ENCODE measurements around the gene PORCN. TPM values are rescaled to one million over a fixed set of nuclear protein-coding genes. Genes with fewer than 3 reads are reported as not detected.

The PORCN gene
- total RNA-seq, 1 experiment from 2014 or later = 12.9 TPM

DNA sequence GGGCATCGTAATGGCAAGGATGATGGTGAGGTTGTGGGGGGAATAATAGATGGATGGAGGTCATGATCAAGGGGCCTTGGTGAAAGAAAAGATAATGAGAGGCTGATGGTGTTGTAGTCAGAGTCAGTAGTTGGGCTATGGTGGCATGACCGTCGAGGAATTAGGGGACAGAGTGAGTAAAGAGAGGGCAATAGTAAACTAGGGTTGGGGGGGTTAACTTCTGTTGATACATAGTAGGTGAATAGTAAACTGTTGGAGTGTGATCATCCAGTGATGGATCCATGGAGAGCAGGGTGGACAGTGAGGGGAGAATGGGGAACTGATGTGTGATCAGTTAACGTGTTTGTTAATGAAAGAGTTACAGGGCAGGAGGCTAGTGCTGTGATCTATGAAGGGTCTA lies 31.9 kb upstream of the PORCN start:
- Histone ChIP-seq H3K9ac (ENCODE audit: low read length) (peak overlapping the region; percentile 97), H4K20me1 (ENCODE audit: insufficient read depth) (no peaks in the 10 kb centered on the region), H3K27me3 (ENCODE audit: insufficient read depth, low read length) (no peaks in the 10 kb centered on the region), H3K36me3 (ENCODE audit: control insufficient read depth in 1 of 2, insufficient read depth in 2 of 2, low read length in 2 of 2) (peaks cover 2 to 5% of the 10 kb centered on the region in 2 experiments; a peak in 2 of 4 replicates), H3K4me3 (replicated peaks in 1 of 2; ENCODE audit: low read depth in 1 of 2, low read length in 2 of 2) (peak overlapping the region; percentile 79 to 86), H3K9me2 (ENCODE audit: insufficient read depth) (no peaks in the 10 kb centered on the region), H3K9me3 (ENCODE audit: control insufficient read depth in 1 of 2, insufficient read depth in 1 of 2, low read depth in 1 of 2, low read length in 2 of 2) (no peaks in the 10 kb centered on the region), H3K27ac (ENCODE audit: low read depth, low read length) (peak overlapping the region; percentile 71; the same call in 1 of the 2 replicates), H3K79me2 (ENCODE audit: insufficient read depth, low read length) (peaks cover 41% of the 10 kb centered on the region), H3K4me1 (ENCODE audit: control insufficient read depth in 1 of 2, insufficient read depth in 2 of 2, low read length in 2 of 2) (peaks cover 5 to 22% of the 10 kb centered on the region in 2 experiments; a peak in 3 of 4 replicates), H2AFZ (ENCODE audit: low read depth, low read length, poor library complexity, severe bottlenecking) (no peak overlapping the region), H3K4me2 (ENCODE audit: low read length) (peak overlapping the region; percentile 86)
- ChIA-PET RAD21 (ENCODE audit: low non-redundant PET in 1 of 2, low total read pairs in 2 of 2, uncharacterized antibody in 2 of 2, unreplicated experiment in 2 of 2) (no interaction called here), CTCF (no interaction called here), POLR2A (no interaction called here)
- TF ChIP-seq RAD21 (IDR thresholded peaks at IDR 0.05; ENCODE audit: low read depth) (no peak), SRF (IDR thresholded peaks at IDR 0.05; ENCODE audit: low read depth) (no peak), POLR2AphosphoS5 (IDR thresholded peaks at IDR 0.05; ENCODE audit: low read depth, low read length) (no peak), ZFX (IDR thresholded peaks at IDR 0.05) (no peak), SP1 (IDR thresholded peaks at IDR 0.05; ENCODE audit: low read depth) (no peak), YY1 (IDR thresholded peaks at IDR 0.05; ENCODE audit: extremely low read depth, insufficient replicate concordance, low read depth, low read length) (no peak)
- TF ChIP-seq, protein P1, sequence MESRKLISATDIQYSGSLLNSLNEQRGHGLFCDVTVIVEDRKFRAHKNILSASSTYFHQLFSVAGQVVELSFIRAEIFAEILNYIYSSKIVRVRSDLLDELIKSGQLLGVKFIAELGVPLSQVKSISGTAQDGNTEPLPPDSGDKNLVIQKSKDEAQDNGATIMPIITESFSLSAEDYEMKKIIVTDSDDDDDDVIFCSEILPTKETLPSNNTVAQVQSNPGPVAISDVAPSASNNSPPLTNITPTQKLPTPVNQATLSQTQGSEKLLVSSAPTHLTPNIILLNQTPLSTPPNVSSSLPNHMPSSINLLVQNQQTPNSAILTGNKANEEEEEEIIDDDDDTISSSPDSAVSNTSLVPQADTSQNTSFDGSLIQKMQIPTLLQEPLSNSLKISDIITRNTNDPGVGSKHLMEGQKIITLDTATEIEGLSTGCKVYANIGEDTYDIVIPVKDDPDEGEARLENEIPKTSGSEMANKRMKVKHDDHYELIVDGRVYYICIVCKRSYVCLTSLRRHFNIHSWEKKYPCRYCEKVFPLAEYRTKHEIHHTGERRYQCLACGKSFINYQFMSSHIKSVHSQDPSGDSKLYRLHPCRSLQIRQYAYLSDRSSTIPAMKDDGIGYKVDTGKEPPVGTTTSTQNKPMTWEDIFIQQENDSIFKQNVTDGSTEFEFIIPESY (IDR thresholded peaks at IDR 0.05; ENCODE audit: extremely low read depth, insufficient replicate concordance, low read length) = no peak
- no TSS peak for BruUV-seq (replicated peaks)
- intact Hi-C loops (cut with micrococcal nuclease) = loop anchor here (2.0 to 10.0 kb wide), 2 partner anchors 62 to 98 kb away; partner anchors contain the start of genes RBM3 and TBC1D25
- ATAC-seq (no peak), DNase-seq (ENCODE audit: low read depth, low spot score) (no peak)
